Measurements from ENCODE around the gene MAP3K2. TPM values are rescaled to one million over a fixed set of nuclear protein-coding genes. Genes with fewer than 3 reads are reported as not detected.

MAP3K2 gene
- total and polyA plus RNA-seq, 10 of the 15 experiments (the other 5 are each of a cell fraction or from before 2014, with no cell fraction given): 2.7 to 39.6 (median 16.1) TPM

- H3K27me3 ChIP-seq (replicated peaks in 1 of 2; ENCODE audit: control insufficient read depth in 2 of 2, insufficient read depth in 2 of 2, low read length in 1 of 2): no peaks in the 10 kb centered on the region
- H3K9me3 ChIP-seq (replicated peaks; ENCODE audit: control insufficient read depth, insufficient read depth, low read length): no peaks in the 10 kb centered on the region
- no peak overlapping the region for H3K4me3 ChIP-seq
- H3K4me1 ChIP-seq (ENCODE audit: control insufficient read depth, insufficient read depth, low read length): no peaks in the 10 kb centered on the region
- peaks cover 77% of the 10 kb centered on the region for H3K79me2 ChIP-seq (ENCODE audit: control insufficient read depth, insufficient read depth, low read length)
- in situ Hi-C loops (cut with MboI): loop anchor here (25.0 kb wide), 1 partner anchor 721 kb away; the partner anchor contains the start of gene GYPC
- 83% methylated on average over 3 of the region's 3 CpGs for WGBS (ENCODE audit: insufficient coverage, insufficient replicate concordance, low lambda C conversion rate, missing lambda C conversion rate)
- TF ChIP-seq PRDM15 (CRISPR knock-in tag; IDR thresholded peaks at IDR 0.05): no peak
- no peak for TF ChIP-seq ZNF274 (IDR thresholded peaks at IDR 0.05; ENCODE audit: insufficient read depth, insufficient read length)
- TF ChIP-seq SREBF2 (IDR thresholded peaks at IDR 0.05; ENCODE audit: low read length): no peak
- no peak for TF ChIP-seq ASH2L (IDR thresholded peaks at IDR 0.05; ENCODE audit: borderline replicate concordance, low read depth)
- TF ChIP-seq SKIL (IDR thresholded peaks at IDR 0.05; ENCODE audit: low read depth, poor library complexity, severe bottlenecking): no peak
- RAD21 ChIA-PET (ENCODE audit: unreplicated experiment): no interaction called here
- intact Hi-C loops (cut with micrococcal nuclease; ENCODE audit: unreplicated experiment): no loop called here
- no peak overlapping the region for H3K27ac ChIP-seq (ENCODE audit: control insufficient read depth, insufficient read depth)
- SMC1A ChIA-PET (ENCODE audit: uncharacterized antibody, unreplicated experiment): no interaction called here
- POLR2A ChIA-PET: no interaction called here
- no peak for ATAC-seq
- DNase-seq (ENCODE audit: low read depth, low spot score): no peak
- no TSS peak for BruUV-seq (replicated peaks)
- no peaks in the 10 kb centered on the region for H4K20me1 ChIP-seq (ENCODE audit: control insufficient read depth, insufficient read depth)
- peak; percentile 47 for FAIRE-seq
- no peak overlapping the region for H3K4me2 ChIP-seq (ENCODE audit: control insufficient read depth, insufficient read depth)
- CTCF ChIA-PET: no interaction called here
- H3K36me3 ChIP-seq (ENCODE audit: control insufficient read depth in 2 of 2, insufficient read depth in 2 of 2, low read length in 1 of 2): no peaks in the 10 kb centered on the region; a peak in 1 of 4 replicates
- no peak overlapping the region for H3K9ac ChIP-seq (ENCODE audit: control insufficient read depth, insufficient read depth, low read length)
- no peak overlapping the region for H2AFZ ChIP-seq (ENCODE audit: control insufficient read depth, low read depth, low read length)
Measured at GRCh38 chr2:127382831-127383230, 4.9 kb downstream of the MAP3K2 start.
